ENCODE results near the gene LGALS7. TPM values are rescaled to one million over a fixed set of nuclear protein-coding genes. Genes with fewer than 3 reads are reported as not detected.
"Not testable (repeated sequence)": the region's sequence is repeated elsewhere in the genome, so short reads cannot be mapped to it uniquely, and the experiment has no call there.

Gene LGALS7
- total and polyA plus RNA-seq, 2 of the 4 experiments (the other 2 are of a cell fraction) = not detected

- no peak overlapping the region for H2AFZ ChIP-seq (replicated peaks; ENCODE audit: low read length, poor library complexity)
- 90% methylated on average over 2 of the region's 3 CpGs; no CpG with 5 or more reads in 1 of the 2 experiments for WGBS, 2 experiments (ENCODE audit: extremely low coverage in 2 of 2, insufficient read length in 1 of 2)
- no peak overlapping the region for H2AK9ac ChIP-seq (replicated peaks; ENCODE audit: low read depth, low read length, poor library complexity)
- no peaks in the 10 kb centered on the region for H3K4me1 ChIP-seq (ENCODE audit: control insufficient read depth, insufficient read depth, low read length)
- no peak overlapping the region for H4K5ac ChIP-seq (ENCODE audit: low read depth, low read length)
- H3K9me3 ChIP-seq (ENCODE audit: control insufficient read depth, insufficient read depth, low read length) = no peaks in the 10 kb centered on the region
- DNase-seq (no peak), ATAC-seq (ENCODE audit: low read depth) (no peak)
- H4K20me1 ChIP-seq (ENCODE audit: insufficient read depth, low read length) = no peaks in the 10 kb centered on the region
- no peak overlapping the region for H3K18ac ChIP-seq (ENCODE audit: low read depth, low read length)
- no peak overlapping the region for H3K56ac ChIP-seq (ENCODE audit: extremely low read depth, insufficient read depth, low read length)
- H2BK5ac ChIP-seq (ENCODE audit: low read depth, low read length, poor library complexity, severe bottlenecking) = no peak overlapping the region
- no peak overlapping the region for H3K27ac ChIP-seq (ENCODE audit: insufficient read depth, low read length)
- H3K9ac ChIP-seq (ENCODE audit: low read depth, low read length) = no peak overlapping the region
- no peak overlapping the region for H3K14ac ChIP-seq (replicated peaks; ENCODE audit: low read depth, low read length)
- ChIA-PET CTCF (no interaction called here), POLR2A (ENCODE audit: unreplicated experiment) (no interaction called here)
- 0 out of 2 replicates have a peak, but pooled peaks cover 1% of the 10 kb centered on the region for H3K27me3 ChIP-seq (ENCODE audit: control insufficient read depth, insufficient read depth, low read length)
- H2BK15ac ChIP-seq (ENCODE audit: low read depth, low read length) = no peak overlapping the region
- H3K23ac ChIP-seq (ENCODE audit: low read depth, low read length) = no peak overlapping the region
- H3K36me3 ChIP-seq (ENCODE audit: control insufficient read depth, insufficient read depth, low read length) = no peaks in the 10 kb centered on the region
- H3K79me1 ChIP-seq (ENCODE audit: low read depth in 1 of 2, low read length in 2 of 2) = no peaks in the 10 kb centered on the region
- no peak overlapping the region for H3K4ac ChIP-seq (ENCODE audit: low read depth, low read length)
- intact Hi-C loops (cut with micrococcal nuclease) = no loop called here
- no peaks in the 10 kb centered on the region for H3K9me1 ChIP-seq (ENCODE audit: insufficient read depth, low read length)
- H4K91ac ChIP-seq (ENCODE audit: insufficient read depth, low read depth, low read length) = no peak overlapping the region
- no peak overlapping the region for H2AK5ac ChIP-seq (ENCODE audit: low read depth, low read length)
- no peak overlapping the region for H4K8ac ChIP-seq (ENCODE audit: low read depth in 2 of 2, low read length in 2 of 2)
- no peak for TF ChIP-seq USF2 (IDR thresholded peaks at IDR 0.05; ENCODE audit: low read depth, low read length)
- no peak for TF ChIP-seq FOS (IDR thresholded peaks at IDR 0.05; ENCODE audit: low read depth, low read length)
- TF ChIP-seq CHD1 (IDR thresholded peaks at IDR 0.05; ENCODE audit: low read depth, low read length) = no peak
- TF ChIP-seq RFX5 (IDR thresholded peaks at IDR 0.05; ENCODE audit: low read depth, low read length) = no peak
- H3K4me2 ChIP-seq (ENCODE audit: low read depth, low read length) = no peak overlapping the region
- in situ Hi-C loops (cut with MboI; ENCODE audit: low sequenced_read_pairs) = no loop called here
- dilution Hi-C loops (cut with HindIII; ENCODE audit: low sequenced_read_pairs, unreplicated experiment) = no loop called here
- H3K4me3 ChIP-seq (ENCODE audit: insufficient read depth, low read depth, low read length) = no peak overlapping the region
- H2BK120ac ChIP-seq (ENCODE audit: low read depth, low read length) = no peak overlapping the region
- BruUV-seq (replicated peaks) = no TSS peak
- H2BK20ac ChIP-seq (ENCODE audit: low read depth, low read length) = no peak overlapping the region
Measured at GRCh38 chr19:38763795-38764220, 9.5 kb downstream of the LGALS7 start.

- H4K8ac ChIP-seq (ENCODE audit: low read depth in 2 of 2, low read length in 2 of 2); H3K4me2 ChIP-seq (ENCODE audit: low read depth, low read length); H2AK9ac ChIP-seq (replicated peaks; ENCODE audit: low read depth, low read length, poor library complexity); H4K91ac ChIP-seq (ENCODE audit: insufficient read depth, low read depth, low read length); H2AFZ ChIP-seq (replicated peaks; ENCODE audit: low read length, poor library complexity); H3K14ac ChIP-seq (replicated peaks; ENCODE audit: low read depth, low read length); H3K18ac ChIP-seq (ENCODE audit: low read depth, low read length); H3K79me1 ChIP-seq (ENCODE audit: low read depth in 1 of 2, low read length in 2 of 2); H3K4ac ChIP-seq (ENCODE audit: low read depth, low read length); H3K9me3 ChIP-seq (ENCODE audit: control insufficient read depth, insufficient read depth, low read length); ATAC-seq (ENCODE audit: low read depth); in situ Hi-C loops (cut with MboI; ENCODE audit: low sequenced_read_pairs); H3K4me3 ChIP-seq (ENCODE audit: insufficient read depth, low read depth, low read length); H3K9ac ChIP-seq (ENCODE audit: low read depth, low read length); dilution Hi-C loops (cut with HindIII; ENCODE audit: low sequenced_read_pairs, unreplicated experiment); H3K4me1 ChIP-seq (ENCODE audit: control insufficient read depth, insufficient read depth, low read length); H3K9me1 ChIP-seq (ENCODE audit: insufficient read depth, low read length); H3K27me3 ChIP-seq (ENCODE audit: control insufficient read depth, insufficient read depth, low read length); BruUV-seq (replicated peaks); POLR2A ChIA-PET (ENCODE audit: unreplicated experiment); H3K23ac ChIP-seq (ENCODE audit: low read depth, low read length); H2BK15ac ChIP-seq (ENCODE audit: low read depth, low read length); H3K36me3 ChIP-seq (ENCODE audit: control insufficient read depth, insufficient read depth, low read length); intact Hi-C loops (cut with micrococcal nuclease); H4K5ac ChIP-seq (ENCODE audit: low read depth, low read length); H4K20me1 ChIP-seq (ENCODE audit: insufficient read depth, low read length); H3K56ac ChIP-seq (ENCODE audit: extremely low read depth, insufficient read depth, low read length); H2AK5ac ChIP-seq (ENCODE audit: low read depth, low read length); H3K27ac ChIP-seq (ENCODE audit: insufficient read depth, low read length); H2BK120ac ChIP-seq (ENCODE audit: low read depth, low read length); DNase-seq; H2BK20ac ChIP-seq (ENCODE audit: low read depth, low read length); H2BK5ac ChIP-seq (ENCODE audit: low read depth, low read length, poor library complexity, severe bottlenecking): not testable (repeated sequence)
- CTCF ChIA-PET = interaction anchor here (0.6 to 1.0 kb wide), 3 partner anchors 8 to 194 kb away, joined by 3 to 8 read pairs (median 6); no protein-coding TSS in a partner anchor
- WGBS, 2 experiments (ENCODE audit: extremely low coverage in 2 of 2, insufficient read length in 1 of 2) = 74% methylated on average over 2 of the region's 9 CpGs; no CpG with 5 or more reads in 1 of the 2 experiments
Measured at GRCh38 chr19:38761884-38762389, 11.4 kb downstream of the LGALS7 start.
